HepG2 (cell line): ENCODE data around the gene ZNF442. TPM values are rescaled to one million over a fixed set of nuclear protein-coding genes. Genes with fewer than 3 reads are reported as not detected.

ENCODE experiments used
- FLYWCH1 ChIP-seq: sonication (generic); formaldehyde crosslinking; IDR thresholded peaks from 2 replicates; pipeline ENCODE4 v1.8.1; 2023; ENCODE audit warnings: mild to moderate bottlenecking, missing genetic modification reagents
- HNF1A ChIP-seq, 2 experiments: sonication (generic) in 1 of 2; formaldehyde crosslinking in 1 of 2; IDR thresholded peaks; 2 replicates each; pipeline versions ENCODE4 v1.4.0 to v1.6.1; 2016 to 2020; ENCODE audit warnings: borderline replicate concordance in 1 of 2, low read depth in 1 of 2, mild to moderate bottlenecking in 1 of 2, missing genetic modification reagents in 1 of 2
- IRX3 ChIP-seq: sonication (generic); formaldehyde crosslinking; IDR thresholded peaks from 2 replicates; pipeline ENCODE4 v1.8.1; 2023; ENCODE audit warnings: mild to moderate bottlenecking, low read depth, missing genetic modification reagents, borderline replicate concordance
- MBD4 ChIP-seq: IDR thresholded peaks from 2 replicates; pipeline ENCODE4 v1.6.1; 2012; ENCODE audit warnings: low read length, inconsistent platforms, borderline replicate concordance
- NBN ChIP-seq: fragments of 450-650 bp; conservative IDR thresholded peaks from 2 replicates; pipeline ENCODE4 v1.6.1; 2017
- NFIC ChIP-seq: IDR thresholded peaks from 2 replicates; pipeline ENCODE4 v1.6.1; 2012; ENCODE audit warnings: mild to moderate bottlenecking, low read length, inconsistent platforms
- PHF8 ChIP-seq: sonication (generic); formaldehyde crosslinking; IDR thresholded peaks from 2 replicates; pipeline ENCODE4 v1.5.0; 2020; ENCODE audit warnings: missing genetic modification reagents
- RCOR2 ChIP-seq: IDR thresholded peaks from 2 replicates; pipeline ENCODE4 v1.6.1; 2016; ENCODE audit warnings: missing biosample characterization, missing genetic modification reagents
- SOX13 ChIP-seq, 3 experiments: fragments of 450-650 bp in 1 of 3; sonication (generic) in 1 of 3; formaldehyde crosslinking in 1 of 3; IDR thresholded peaks in 2 of 3; conservative IDR thresholded peaks in 1 of 3; 2 replicates each; pipeline versions ENCODE4 v1.5.0 to v1.6.1; 2016 to 2020; ENCODE audit warnings: antibody characterized with exemption in 1 of 3, mild to moderate bottlenecking in 1 of 3, missing compliant biosample characterization in 1 of 3, missing genetic modification reagents in 1 of 3, moderate library complexity in 1 of 3
- SUZ12 ChIP-seq: fragments of 150-350 bp; IDR thresholded peaks from 2 replicates; pipeline ENCODE4 v1.6.1; 2014; ENCODE audit warnings: low read depth, low read length
- TBL1XR1 ChIP-seq: fragments of 150-350 bp; IDR thresholded peaks from 2 replicates; pipeline ENCODE4 v1.6.1; 2014; ENCODE audit warnings: borderline replicate concordance, low read length; ENCODE audit not compliant: partially characterized antibody
- TFE3 ChIP-seq: IDR thresholded peaks from 2 replicates; pipeline ENCODE4 v1.6.1; 2016
- ZNF207 ChIP-seq: fragments of 450-650 bp; IDR thresholded peaks from 2 replicates; pipeline ENCODE4 v1.6.1; 2016; ENCODE audit warnings: antibody characterized with exemption, borderline replicate concordance
- ZNF503 ChIP-seq: sonication (generic); formaldehyde crosslinking; IDR thresholded peaks from 2 replicates; pipeline ENCODE4 v1.4.0; 2020; ENCODE audit warnings: missing genetic modification reagents
- ZNF704 ChIP-seq: sonication (generic); formaldehyde crosslinking; IDR thresholded peaks from 2 replicates; pipeline ENCODE4 v1.8.1; 2023; ENCODE audit warnings: mild to moderate bottlenecking, inconsistent platforms, moderate library complexity, missing genetic modification reagents, borderline replicate concordance
- ZSCAN20 ChIP-seq: sonication (generic); formaldehyde crosslinking; IDR thresholded peaks from 2 replicates; pipeline ENCODE4 v1.4.0; 2020; ENCODE audit warnings: missing genetic modification reagents, mild to moderate bottlenecking, borderline replicate concordance
- polyA plus RNA-seq, 8 experiments: library from polyadenylated mRNA; depleted of rRNA in 3 of 8; stranded (reverse) in 7 of 8; unstranded in 1 of 8; fragments of >200 nt; fragmentation: Illumina TruSeq in 4 of 8; extraction: Trizol in 4 of 8; gene quantifications; 2 replicates each; pipeline versions ENCODE4 v1.2.1 to v1.2.3, GENCODE V29; 2011 to 2016; ENCODE audit warnings: low read depth in 4 of 8, missing spikeins in 1 of 8, mixed read lengths in 1 of 8; ENCODE audit not compliant: insufficient read depth in 1 of 8
- total RNA-seq, 5 experiments: library from RNA; depleted of rRNA; stranded (reverse); fragments of >200 nt; fragmentation: Illumina TruSeq; extraction: Trizol; gene quantifications; 2 replicates each; pipeline ENCODE4 v1.2.3, GENCODE V29; 2016; ENCODE audit warnings: low read depth in 1 of 5

The ZNF442 gene
- total and polyA plus RNA-seq, 2 of the 13 experiments (the other 11 are each of a cell fraction or from before 2014, with no cell fraction given) = 1.0 to 6.0 TPM

GRCh38 chr19:12331211-12331941 lies 34.1 kb downstream of the ZNF442 start (continued):
- no peak for TF ChIP-seq ZNF503 (CRISPR knock-in tag)
- TF ChIP-seq HNF1A (IDR thresholded peaks at IDR 0.05; ENCODE audit: low read depth) = peak; percentile 76
- peak; percentile 79; the same call in 1 of the 2 replicates for TF ChIP-seq HNF1A (CRISPR knock-in tag; IDR thresholded peaks at IDR 0.05; ENCODE audit: borderline replicate concordance)
- TF ChIP-seq SOX13 (IDR thresholded peaks at IDR 0.05) = peak; percentile 62; the same call in 1 of the 2 replicates
- TF ChIP-seq SOX13 (CRISPR knock-in tag; conservative IDR thresholded peaks at IDR 0.05 in 1 of 2, IDR thresholded peaks at IDR 0.05 in 1 of 2) = peak in 1 of 2 experiments; percentile 72; a peak in 2 of 4 replicates
- peak; percentile 82 for TF ChIP-seq NFIC
- TF ChIP-seq RCOR2 = peak; percentile 68; the same call in 1 of the 2 replicates
- no peak for TF ChIP-seq SUZ12
- no peak for TF ChIP-seq MBD4
- TF ChIP-seq ZNF207 = no peak
- TF ChIP-seq ZSCAN20 (CRISPR knock-in tag) = no peak
- no peak for TF ChIP-seq FLYWCH1 (CRISPR knock-in tag)
- TF ChIP-seq NBN = no peak
- TF ChIP-seq TBL1XR1 = peak; percentile 88
- 0 out of 2 replicates have a peak, but pooled peaks have one; percentile 18 for TF ChIP-seq PHF8 (CRISPR knock-in tag)
- no peak for TF ChIP-seq IRX3 (CRISPR knock-in tag)
- TF ChIP-seq TFE3 (CRISPR knock-in tag) = peak; percentile 44; the same call in 1 of the 2 replicates
- 0 out of 2 replicates have a peak, but pooled peaks have one; percentile 51 for TF ChIP-seq ZNF704 (CRISPR knock-in tag)
